Middle frontal gyrus (tissue), 1 donor: ENCODE measurements around the gene FRAS1.
"Not testable (repeated sequence)": the region's sequence is repeated elsewhere in the genome, so short reads cannot be mapped to it uniquely, and the experiment has no call there.

Experiments
- DNase-seq: peaks from one replicate; pipeline ENCODE4 v3.0.0-alpha.2; 2015; ENCODE audit warnings: low spot score; ENCODE audit errors: extremely low spot score

FRAS1 gene

GRCh38 chr4:78162342-78162741 is 105.2 kb downstream of the FRAS1 start:
- DNase-seq = no peak

GRCh38 chr4:78162821-78163220 is 105.7 kb downstream of the FRAS1 start:
- no peak for DNase-seq

GRCh38 chr4:78165758-78166157 is 108.6 kb downstream of the FRAS1 start:
- DNase-seq = no peak

- DNase-seq = no peak
Measured at GRCh38 chr4:78166622-78167021, 109.5 kb downstream of the FRAS1 start.

GRCh38 chr4:78167510-78167909 is 110.4 kb downstream of the FRAS1 start:
- no peak for DNase-seq

- no peak for DNase-seq
Measured at GRCh38 chr4:78168029-78168428, 110.9 kb downstream of the FRAS1 start.

GRCh38 chr4:78169728-78170127 is 112.6 kb downstream of the FRAS1 start:
- no peak for DNase-seq

GRCh38 chr4:78171482-78171881 is 114.4 kb downstream of the FRAS1 start:
- no peak for DNase-seq

GRCh38 chr4:78174891-78175290 is 117.8 kb downstream of the FRAS1 start:
- no peak for DNase-seq

GRCh38 chr4:78179196-78179595 is 122.1 kb downstream of the FRAS1 start:
- DNase-seq = no peak

- not testable (repeated sequence) for DNase-seq
Measured at GRCh38 chr4:78181681-78182234, 124.6 kb downstream of the FRAS1 start.

- no peak for DNase-seq
Measured at GRCh38 chr4:78184584-78184983, 127.5 kb downstream of the FRAS1 start.

GRCh38 chr4:78185117-78185516 is 128.0 kb downstream of the FRAS1 start:
- no peak for DNase-seq

GRCh38 chr4:78186597-78187543 is 129.7 kb downstream of the FRAS1 start:
- no peak for DNase-seq

GRCh38 chr4:78190068-78190467 is 132.9 kb downstream of the FRAS1 start:
- DNase-seq = no peak

GRCh38 chr4:78190595-78190994 is 133.5 kb downstream of the FRAS1 start:
- DNase-seq = no peak

- DNase-seq = no peak
Measured at GRCh38 chr4:78197947-78198346, 140.8 kb downstream of the FRAS1 start.

GRCh38 chr4:78199984-78200383 is 142.9 kb downstream of the FRAS1 start:
- no peak for DNase-seq

- no peak for DNase-seq
Measured at GRCh38 chr4:78200949-78201348, 143.8 kb downstream of the FRAS1 start.

- DNase-seq = no peak
Measured at GRCh38 chr4:78204176-78204575, 147.1 kb downstream of the FRAS1 start.

- no peak for DNase-seq
Measured at GRCh38 chr4:78205591-78205990, 148.5 kb downstream of the FRAS1 start.

- DNase-seq = no peak
Measured at GRCh38 chr4:78207541-78207940, 150.4 kb downstream of the FRAS1 start.

- DNase-seq = no peak
Measured at GRCh38 chr4:78207951-78208350, 150.8 kb downstream of the FRAS1 start.
